ENCODE results near the gene RBKS.
"Not testable (repeated sequence)": the region's sequence is repeated elsewhere in the genome, so short reads cannot be mapped to it uniquely, and the experiment has no call there.

Gene RBKS

DNA sequence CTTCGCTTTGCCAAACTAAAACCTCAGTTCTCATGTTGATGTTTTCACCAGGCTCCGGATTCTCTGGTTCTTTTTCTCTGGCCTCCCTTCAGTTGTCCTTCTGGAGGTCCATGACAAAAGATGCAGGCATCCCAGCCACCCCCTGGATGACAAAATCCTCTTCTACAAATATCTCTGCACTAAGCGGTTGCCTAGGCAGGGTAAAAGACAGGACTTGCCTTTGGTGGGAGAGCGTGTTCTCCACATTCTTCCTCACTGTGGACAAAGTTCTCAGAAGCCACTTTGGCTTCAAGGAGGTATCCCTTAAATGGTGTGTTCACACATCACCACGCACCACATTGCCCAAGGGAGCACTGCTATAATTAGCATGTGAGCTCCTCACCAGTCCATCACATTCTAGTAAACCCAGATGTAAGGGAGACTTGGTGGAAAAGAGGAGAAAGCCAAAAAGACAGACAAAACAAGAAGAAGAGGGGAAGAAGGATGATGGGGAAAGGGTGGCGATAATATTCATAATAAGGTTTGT is 142.3 kb downstream of the RBKS start:
- TF ChIP-seq GABPA (IDR thresholded peaks at IDR 0.05; ENCODE audit: low read depth): no peak
- TF ChIP-seq CTCF (IDR thresholded peaks at IDR 0.05; ENCODE audit: insufficient read depth, low read length): no peak
- Histone ChIP-seq H3K4me3 (replicated peaks; ENCODE audit: insufficient read depth, low read length) (no peak overlapping the region), H3K27ac (replicated peaks) (no peak overlapping the region), H3K27me3 (ENCODE audit: insufficient read depth, poor library complexity, severe bottlenecking) (no peaks in the 10 kb centered on the region)
- no peak for DNase-seq (ENCODE audit: low read depth in 1 of 2, low spot score in 1 of 2)

GRCh38 chr2:27746325-27746724 is 143.9 kb downstream of the RBKS start:
- no peak overlapping the region for H3K4me3 ChIP-seq (replicated peaks; ENCODE audit: insufficient read depth, low read length)
- TF ChIP-seq CTCF (IDR thresholded peaks at IDR 0.05; ENCODE audit: insufficient read depth, low read length): no peak
- TF ChIP-seq POLR2AphosphoS5 (IDR thresholded peaks at IDR 0.05; ENCODE audit: low read depth): no peak
- TF ChIP-seq, protein P1, sequence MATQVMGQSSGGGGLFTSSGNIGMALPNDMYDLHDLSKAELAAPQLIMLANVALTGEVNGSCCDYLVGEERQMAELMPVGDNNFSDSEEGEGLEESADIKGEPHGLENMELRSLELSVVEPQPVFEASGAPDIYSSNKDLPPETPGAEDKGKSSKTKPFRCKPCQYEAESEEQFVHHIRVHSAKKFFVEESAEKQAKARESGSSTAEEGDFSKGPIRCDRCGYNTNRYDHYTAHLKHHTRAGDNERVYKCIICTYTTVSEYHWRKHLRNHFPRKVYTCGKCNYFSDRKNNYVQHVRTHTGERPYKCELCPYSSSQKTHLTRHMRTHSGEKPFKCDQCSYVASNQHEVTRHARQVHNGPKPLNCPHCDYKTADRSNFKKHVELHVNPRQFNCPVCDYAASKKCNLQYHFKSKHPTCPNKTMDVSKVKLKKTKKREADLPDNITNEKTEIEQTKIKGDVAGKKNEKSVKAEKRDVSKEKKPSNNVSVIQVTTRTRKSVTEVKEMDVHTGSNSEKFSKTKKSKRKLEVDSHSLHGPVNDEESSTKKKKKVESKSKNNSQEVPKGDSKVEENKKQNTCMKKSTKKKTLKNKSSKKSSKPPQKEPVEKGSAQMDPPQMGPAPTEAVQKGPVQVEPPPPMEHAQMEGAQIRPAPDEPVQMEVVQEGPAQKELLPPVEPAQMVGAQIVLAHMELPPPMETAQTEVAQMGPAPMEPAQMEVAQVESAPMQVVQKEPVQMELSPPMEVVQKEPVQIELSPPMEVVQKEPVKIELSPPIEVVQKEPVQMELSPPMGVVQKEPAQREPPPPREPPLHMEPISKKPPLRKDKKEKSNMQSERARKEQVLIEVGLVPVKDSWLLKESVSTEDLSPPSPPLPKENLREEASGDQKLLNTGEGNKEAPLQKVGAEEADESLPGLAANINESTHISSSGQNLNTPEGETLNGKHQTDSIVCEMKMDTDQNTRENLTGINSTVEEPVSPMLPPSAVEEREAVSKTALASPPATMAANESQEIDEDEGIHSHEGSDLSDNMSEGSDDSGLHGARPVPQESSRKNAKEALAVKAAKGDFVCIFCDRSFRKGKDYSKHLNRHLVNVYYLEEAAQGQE (IDR thresholded peaks at IDR 0.05; ENCODE audit: insufficient replicate concordance, low read depth): no peak
- TF ChIP-seq SPI1 (IDR thresholded peaks at IDR 0.05; ENCODE audit: borderline replicate concordance, low read depth): no peak
- TF ChIP-seq GABPA (IDR thresholded peaks at IDR 0.05; ENCODE audit: low read depth): no peak
- DNase-seq (ENCODE audit: low read depth in 1 of 2, low spot score in 1 of 2): no peak
- H3K27ac ChIP-seq (replicated peaks): no peak overlapping the region
- H3K27me3 ChIP-seq (ENCODE audit: insufficient read depth, poor library complexity, severe bottlenecking): no peaks in the 10 kb centered on the region

GRCh38 chr2:27745494-27745893 is 144.7 kb downstream of the RBKS start:
- H3K4me3 ChIP-seq (replicated peaks; ENCODE audit: insufficient read depth, low read length); H3K27me3 ChIP-seq (ENCODE audit: insufficient read depth, poor library complexity, severe bottlenecking); H3K27ac ChIP-seq (replicated peaks); DNase-seq (ENCODE audit: low read depth in 1 of 2, low spot score in 1 of 2): not testable (repeated sequence)

DNA sequence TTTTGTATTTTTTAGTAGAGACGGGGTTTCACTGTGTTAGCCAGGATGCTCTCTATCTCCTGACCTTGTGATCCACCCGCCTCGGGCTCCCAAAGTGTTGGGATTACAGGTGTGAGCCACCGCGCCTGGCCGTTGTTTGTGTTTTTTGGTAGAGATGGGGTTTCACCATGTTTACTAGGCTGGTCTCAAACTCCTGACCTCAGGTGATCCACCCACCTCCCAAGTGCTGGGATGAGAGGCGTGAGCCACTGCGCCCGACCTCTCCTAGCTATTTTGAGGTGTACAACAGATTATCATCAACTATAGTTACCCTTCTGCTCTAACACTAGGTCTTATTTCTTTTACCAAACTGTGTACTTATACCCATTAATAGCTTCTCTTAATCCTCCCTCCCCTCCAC is 147.6 kb downstream of the RBKS start:
- Histone ChIP-seq H3K27me3 (ENCODE audit: insufficient read depth, poor library complexity, severe bottlenecking) (no peaks in the 10 kb centered on the region), H3K4me3 (replicated peaks; ENCODE audit: insufficient read depth, low read length) (no peak overlapping the region), H3K27ac (replicated peaks) (no peak overlapping the region)
- TF ChIP-seq POLR2AphosphoS5 (IDR thresholded peaks at IDR 0.05; ENCODE audit: low read depth) (no peak), CTCF (IDR thresholded peaks at IDR 0.05; ENCODE audit: insufficient read depth, low read length) (no peak), SPI1 (IDR thresholded peaks at IDR 0.05; ENCODE audit: borderline replicate concordance, low read depth) (no peak), GABPA (IDR thresholded peaks at IDR 0.05; ENCODE audit: low read depth) (no peak)
- TF ChIP-seq, protein P1 (IDR thresholded peaks at IDR 0.05; ENCODE audit: insufficient replicate concordance, low read depth): no peak
- DNase-seq (ENCODE audit: low read depth in 1 of 2, low spot score in 1 of 2): no peak

Measured in HL-60 (cell line).